SH-SY5Y (cell line): ENCODE results near the gene MYCL.

Experiments
- GATA2 ChIP-seq: IDR thresholded peaks from 2 replicates; pipeline ENCODE4 v1.6.1; 2011; ENCODE audit warnings: mild to moderate bottlenecking, low read depth, low read length
- GATA3 ChIP-seq: IDR thresholded peaks from 2 replicates; pipeline ENCODE4 v1.6.1; 2011; ENCODE audit warnings: low read depth, mild to moderate bottlenecking, low read length, moderate library complexity

- TF ChIP-seq GATA2: no peak
- no peak for TF ChIP-seq GATA3
Measured at GRCh38 chr1:39901714-39902459, at the start of gene MYCL.
